Adrenal gland (tissue), 12 donors: ENCODE data around the gene COQ10A. TPM values are rescaled to one million over a fixed set of nuclear protein-coding genes. Genes with fewer than 3 reads are reported as not detected.

Experiments used
- DNase-seq, 7 donors: peaks; one replicate each; pipeline ENCODE4 v3.0.0-alpha.2; 2019 to 2020
- H3K27ac ChIP-seq, 5 donors: fragments of 200-600 bp; sonication (generic) in 4 of 5; 1 replicate in 3 of 5; 2 replicates in 2 of 5; pipeline versions ENCODE4 v1.5.1 to v1.8.0; 2016 to 2020; ENCODE audit warnings: mild to moderate bottlenecking in 1 of 5
- H3K27me3 ChIP-seq: fragments of 200-600 bp; 2 replicates; pipeline ENCODE4 v1.8.0; 2021
- H3K36me3 ChIP-seq, 2 donors: fragments of 200-600 bp; replicated peaks in 1 of 2; 1 replicate in 1 of 2; 2 replicates in 1 of 2; pipeline versions ENCODE4 v1.5.1 to v1.8.0; 2018 to 2022
- H3K4me1 ChIP-seq, 2 donors: fragments of 200-600 bp; replicated peaks in 1 of 2; 1 replicate in 1 of 2; 2 replicates in 1 of 2; pipeline versions ENCODE4 v1.5.1 to v1.8.0; 2018 to 2021
- H3K4me3 ChIP-seq, 4 donors: fragments of 200-600 bp; sonication (generic) in 3 of 4; one replicate each; pipeline ENCODE4 v1.5.1; 2016 to 2018
- H3K9me3 ChIP-seq, 3 donors: fragments of 200-600 bp; sonication (generic) in 1 of 3; replicated peaks in 1 of 3; 1 replicate in 2 of 3; 2 replicates in 1 of 3; pipeline versions ENCODE4 v1.5.1 to v1.8.0; 2016 to 2021
- CTCF ChIP-seq, 6 experiments: fragments of 450-650 bp in 4 of 6; fragments of 200-600 bp in 2 of 6; sonication (generic) in 1 of 6; IDR thresholded peaks; 1 replicate in 5 of 6; 2 replicates in 1 of 6; pipeline versions ENCODE4 v1.5.1 to v1.8.0; 2016 to 2021; ENCODE audit warnings: antibody characterized with exemption in 6 of 6, mild to moderate bottlenecking in 2 of 6, moderate library complexity in 1 of 6
- POLR2A ChIP-seq, 2 donors: fragments of 450-650 bp; IDR thresholded peaks; one replicate each; pipeline ENCODE4 v1.6.1; 2017; ENCODE audit warnings: antibody characterized with exemption in 2 of 2, mild to moderate bottlenecking in 2 of 2, moderate library complexity in 1 of 2
- WGBS, 4 donors: extraction: QIAGEN DNeasy Blood & Tissue Kit in 2 of 4; methylation state at CpG; one replicate each; pipeline versions ENCODE4 v1.1.5 to v1.1.7; 2013 to 2017; 5-methylcytosine and 5-hydroxymethylcytosine counted together
- intact Hi-C, 2 donors: fragments of 100-400 bp; cut with DNase I; formaldehyde crosslinking; loops; one replicate each; pipeline versions ENCODE4 v1.14.1 to v1.15.0; 2022 to 2023
- polyA plus RNA-seq, 3 donors: library from polyadenylated mRNA; stranded (reverse); fragments of 200-250 nt in 2 of 3; fragments of 350-450 nt in 1 of 3; fragmentation: Illumina TruSeq in 1 of 3; extraction: RNeasy Lipid Tissue Mini Kit (QIAGEN cat#74804) in 1 of 3; gene quantifications; one replicate each; pipeline ENCODE4 v1.2.3, GENCODE V29; 2013 to 2014
- total RNA-seq, 9 donors: library from RNA; depleted of rRNA in 4 of 9; stranded (reverse); fragments of >200 nt in 4 of 9; fragments of 120-200 nt in 1 of 9; fragmentation: NEBNext Ultra II Directional in 1 of 9; extraction: Animal tissue kit (Norgen Biotek cat#: 25700) in 1 of 9; gene quantifications; one replicate each; pipeline versions ENCODE4 v1.1.0 to v1.2.4, GENCODE V29; 2013 to 2023
- donor health status: healthy with polysubstance abuse.
- donor health status: Bipolar disorder and iron deficiency.
- donor health status: DM: yes; HTN: yes; CAD: no.
- donor health status: DM: no; HTN: no; CAD: no.
- donor health status: DM: no; HTN: no; CAD: no.
- donor health status: DM: yes; HTN: yes; CAD: no.

Gene COQ10A
- total and polyA plus RNA-seq, 12 donors: 24.2 to 65.1 (median 35.1) TPM

- H3K27me3 ChIP-seq: no peaks in the 10 kb centered on the region
- H3K27ac ChIP-seq: peak overlapping the region; percentile 10 to 93 (median 76)
- no peak for TF ChIP-seq CTCF (IDR thresholded peaks at IDR 0.05)
- TF ChIP-seq POLR2A (IDR thresholded peaks at IDR 0.05): no peak
- WGBS, 4 donors: 46 to 82% (median 60%) methylated on average over 12 to 13 of the region's 13 CpGs
- DNase-seq: no peak
- H3K4me1 ChIP-seq: peaks cover 38 to 48% of the 10 kb centered on the region in 2 donors
- H3K9me3 ChIP-seq: no peaks in the 10 kb centered on the region
- intact Hi-C loops: no loop called here
- H3K4me3 ChIP-seq: no peak overlapping the region
- H3K36me3 ChIP-seq: peaks cover 0 to 88% of the 10 kb centered on the region in 2 donors
Measured at GRCh38 chr12:56242986-56243385, 23.8 kb upstream of the COQ10A start.

- WGBS, 4 donors: 27 to 49% (median 44%) methylated on average over 1 to 3 of the region's 3 CpGs
- peaks cover 0 to 95% of the 10 kb centered on the region in 2 donors for H3K36me3 ChIP-seq
Measured at GRCh38 chr12:56243731-56244181, 23.0 kb upstream of the COQ10A start.

GRCh38 chr12:56244494-56244893 lies 22.2 kb upstream of the COQ10A start:
- intact Hi-C loops: no loop called here
- H3K36me3 ChIP-seq: peaks cover 0 to 98% of the 10 kb centered on the region in 2 donors
- no peak for TF ChIP-seq POLR2A (IDR thresholded peaks at IDR 0.05)
- TF ChIP-seq CTCF (IDR thresholded peaks at IDR 0.05): no peak

More at GRCh38 chr12:56243731-56244181, 23.0 kb upstream of the COQ10A start:
- intact Hi-C loops: no loop called here
- TF ChIP-seq POLR2A (IDR thresholded peaks at IDR 0.05) (no peak), CTCF (IDR thresholded peaks at IDR 0.05) (no peak)
- H3K9me3 ChIP-seq: no peaks in the 10 kb centered on the region
- peaks cover 38 to 48% of the 10 kb centered on the region in 2 donors for H3K4me1 ChIP-seq
- no peaks in the 10 kb centered on the region for H3K27me3 ChIP-seq
- peak; percentile 74 to 93 (median 86) for DNase-seq
- H3K27ac ChIP-seq: peak overlapping the region; percentile 10 to 93 (median 76)
- no peak overlapping the region for H3K4me3 ChIP-seq

GRCh38 chr12:56247923-56248322 lies 18.8 kb upstream of the COQ10A start:
- 83 to 96% (median 91%) methylated on average over 14 to 16 of the region's 16 CpGs for WGBS, 4 donors
- no peak for TF ChIP-seq POLR2A (IDR thresholded peaks at IDR 0.05)
- no peak for TF ChIP-seq CTCF (IDR thresholded peaks at IDR 0.05)

More at GRCh38 chr12:56244494-56244893, 22.2 kb upstream of the COQ10A start:
- no peak for DNase-seq
- Histone ChIP-seq H3K9me3 (no peaks in the 10 kb centered on the region), H3K27me3 (no peaks in the 10 kb centered on the region), H3K27ac (peak overlapping the region; percentile 10 to 93 (median 76)), H3K4me3 (no peak overlapping the region), H3K4me1 (peaks cover 38 to 48% of the 10 kb centered on the region in 2 donors)
- WGBS, 4 donors: 82 to 85% (median 83%) methylated on average over 5 to 14 of the region's 14 CpGs

More at GRCh38 chr12:56247923-56248322, 18.8 kb upstream of the COQ10A start:
- Histone ChIP-seq H3K9me3 (no peaks in the 10 kb centered on the region), H3K27me3 (no peaks in the 10 kb centered on the region), H3K27ac (peak overlapping the region in 1 of 5 donors; percentile 5), H3K4me3 (no peak overlapping the region), H3K36me3 (peaks cover 0 to 98% of the 10 kb centered on the region in 2 donors), H3K4me1 (peaks cover 24 to 25% of the 10 kb centered on the region in 2 donors)
- intact Hi-C loops: no loop called here
- DNase-seq: no peak
